SK-N-DZ (cell line): ENCODE measurements around the gene ANO2. TPM values are rescaled to one million over a fixed set of nuclear protein-coding genes. Genes with fewer than 3 reads are reported as not detected.

ENCODE experiments used
- DNase-seq: peaks from one replicate; pipeline ENCODE4 v3.0.0-alpha.2; 2015; ENCODE audit warnings: low spot score
- polyA plus RNA-seq, 2 experiments: library from polyadenylated mRNA; depleted of rRNA; stranded (reverse); fragments of >200 nt; gene quantifications; 2 replicates each; pipeline ENCODE4 v1.2.3, GENCODE V29; 2014

Gene ANO2
- not detected in 2 replicates for polyA plus RNA-seq (2014; cell fraction: cytosol; rRNA removed)
- not detected in 2 replicates for polyA plus RNA-seq (2014; cell fraction: nucleus; rRNA removed)

GRCh38 chr12:5945071-5946008 lies at the start of gene ANO2:
ANO2 (minus strand) TSS chr12:5945259; CDS start chr12:5945217, 42 bp downstream.
- DNase-seq: no peak

- DNase-seq: no peak
Measured at GRCh38 chr12:5989621-5990020, 44.6 kb upstream of the ANO2 start.

GRCh38 chr12:5988659-5989116 lies 43.6 kb upstream of the ANO2 start:
- peak; percentile 75 for DNase-seq

- no peak for DNase-seq
Measured at GRCh38 chr12:5988088-5988487, 43.0 kb upstream of the ANO2 start.

GRCh38 chr12:5987573-5987972 lies 42.5 kb upstream of the ANO2 start:
- no peak for DNase-seq

GRCh38 chr12:5985471-5985870 lies 40.4 kb upstream of the ANO2 start:
- no peak for DNase-seq

GRCh38 chr12:5984873-5985272 lies 39.8 kb upstream of the ANO2 start:
- no peak for DNase-seq

GRCh38 chr12:5982106-5982505 lies 37.0 kb upstream of the ANO2 start:
- no peak for DNase-seq

GRCh38 chr12:5977556-5977955 lies 32.5 kb upstream of the ANO2 start:
- DNase-seq: no peak

GRCh38 chr12:5976711-5977110 lies 31.7 kb upstream of the ANO2 start:
- no peak for DNase-seq

- no peak for DNase-seq
Measured at GRCh38 chr12:5976196-5976595, 31.1 kb upstream of the ANO2 start.

GRCh38 chr12:5973461-5974115 lies 28.5 kb upstream of the ANO2 start:
- DNase-seq: no peak

GRCh38 chr12:5972387-5972786 lies 27.3 kb upstream of the ANO2 start:
- DNase-seq: no peak

GRCh38 chr12:5971194-5971850 lies 26.3 kb upstream of the ANO2 start:
- no peak for DNase-seq

GRCh38 chr12:5969974-5970690 lies 25.1 kb upstream of the ANO2 start:
- DNase-seq: no peak

- no peak for DNase-seq
Measured at GRCh38 chr12:5969156-5969973, 24.3 kb upstream of the ANO2 start.

- no peak for DNase-seq
Measured at GRCh38 chr12:5967645-5968415, 22.8 kb upstream of the ANO2 start.

- no peak for DNase-seq
Measured at GRCh38 chr12:5966486-5967095, 21.5 kb upstream of the ANO2 start.

- peak; percentile 65 for DNase-seq
Measured at GRCh38 chr12:5965950-5966383, 20.9 kb upstream of the ANO2 start.
